ENCODE results near the gene CFDP1. TPM values are rescaled to one million over a fixed set of nuclear protein-coding genes. Genes with fewer than 3 reads are reported as not detected.

CFDP1 gene
- total RNA-seq, 3 donors from 2014 or later (not counting 1 experiment from before 2014, with no cell fraction given): 32.2 to 38.8 (median 32.3) TPM

GRCh38 chr16:75293173-75293572 is 140.1 kb downstream of the CFDP1 start:
- Mint-ChIP-seq H3K27me3 (ENCODE audit: low read depth in 2 of 2) (peaks cover 69 to 93% of the 10 kb centered on the region in 2 donors), H3K36me3 (peaks cover 52% of the 10 kb centered on the region)
- ATAC-seq: no peak

GRCh38 chr16:75292691-75293090 is 140.6 kb downstream of the CFDP1 start:
- Mint-ChIP-seq H3K36me3 (peaks cover 48% of the 10 kb centered on the region), H3K4me1 (peaks cover 13 to 15% of the 10 kb centered on the region in 2 donors)

More at GRCh38 chr16:75293173-75293572, 140.1 kb downstream of the CFDP1 start:
- intact Hi-C loops (cut with micrococcal nuclease): no loop called here
- no peaks in the 10 kb centered on the region for H3K9me3 ChIP-seq (ENCODE audit: control insufficient read depth, insufficient read depth, low read length)
- peaks cover 11% of the 10 kb centered on the region for H3K4me1 ChIP-seq (ENCODE audit: control insufficient read depth, insufficient read depth, low read length)
- no peak for TF ChIP-seq CTCF (IDR thresholded peaks at IDR 0.05)
- H3K9me3 Mint-ChIP-seq: no peaks in the 10 kb centered on the region
- no peak overlapping the region for H3K27ac Mint-ChIP-seq
- no peak overlapping the region for H3K4me3 Mint-ChIP-seq
- H3K4me3 ChIP-seq (ENCODE audit: low read length): no peak overlapping the region
- 92% methylated on average over 4 of the region's 4 CpGs for WGBS (ENCODE audit: insufficient coverage)
- peaks cover 21% of the 10 kb centered on the region for H3K36me3 ChIP-seq (ENCODE audit: control insufficient read depth, insufficient read depth, low read length)
- peaks cover 8% of the 10 kb centered on the region for H3K27me3 ChIP-seq (ENCODE audit: control insufficient read depth, insufficient read depth, low read length)
- no peak overlapping the region for H3K27ac ChIP-seq (ENCODE audit: low read length)
- no peak for DNase-seq
- peaks cover 11% of the 10 kb centered on the region in 2 donors for H3K4me1 Mint-ChIP-seq

DNA sequence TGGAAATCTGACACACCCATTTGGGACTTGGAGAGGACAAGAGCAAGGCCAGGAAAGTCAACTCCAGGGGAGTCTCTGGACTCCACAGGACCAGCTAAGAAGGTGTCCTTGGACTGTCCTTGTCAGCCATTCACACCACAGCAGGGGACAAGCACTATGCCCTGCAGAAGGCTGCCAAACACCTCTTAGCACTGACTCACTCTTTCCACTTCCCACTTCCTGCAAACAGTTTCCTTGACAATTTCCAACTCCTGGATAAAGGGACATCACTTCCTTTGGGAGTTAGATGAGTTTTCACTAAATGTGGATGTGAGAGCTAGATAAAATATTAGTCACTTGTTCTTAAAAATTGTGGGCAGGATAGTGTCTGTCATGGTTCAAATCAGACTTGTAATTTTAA is 144.1 kb downstream of the CFDP1 start:
- Mint-ChIP-seq H3K4me3 (peak overlapping the region; percentile 73), H3K36me3 (peaks cover 33% of the 10 kb centered on the region), H3K27ac (peak overlapping the region in 1 of 2 donors; percentile 72), H3K27me3 (ENCODE audit: low read depth in 2 of 2) (peaks cover 72 to 85% of the 10 kb centered on the region in 2 donors), H3K9me3 (no peaks in the 10 kb centered on the region), H3K4me1 (peaks cover 13 to 22% of the 10 kb centered on the region in 2 donors)
- TF ChIP-seq CTCF (IDR thresholded peaks at IDR 0.05): no peak
- H3K27ac ChIP-seq (ENCODE audit: low read length): no peak overlapping the region
- peaks cover 2% of the 10 kb centered on the region for H3K9me3 ChIP-seq (ENCODE audit: control insufficient read depth, insufficient read depth, low read length)
- ATAC-seq: no peak
- peaks cover 41% of the 10 kb centered on the region for H3K27me3 ChIP-seq (ENCODE audit: control insufficient read depth, insufficient read depth, low read length)
- no peak for DNase-seq
- H3K4me1 ChIP-seq (ENCODE audit: control insufficient read depth, insufficient read depth, low read length): peaks cover 19% of the 10 kb centered on the region
- intact Hi-C loops (cut with micrococcal nuclease): loop anchor here (5.0 kb wide), 1 partner anchor 33 kb away; no protein-coding TSS in a partner anchor
- peaks cover 13% of the 10 kb centered on the region for H3K36me3 ChIP-seq (ENCODE audit: control insufficient read depth, insufficient read depth, low read length)
- no peak overlapping the region for H3K4me3 ChIP-seq (ENCODE audit: low read length)

More at GRCh38 chr16:75292691-75293090, 140.6 kb downstream of the CFDP1 start:
- Mint-ChIP-seq H3K9me3 (no peaks in the 10 kb centered on the region), H3K27me3 (ENCODE audit: low read depth in 2 of 2) (peaks cover 66 to 89% of the 10 kb centered on the region in 2 donors), H3K27ac (no peak overlapping the region), H3K4me3 (no peak overlapping the region)
- H3K9me3 ChIP-seq (ENCODE audit: control insufficient read depth, insufficient read depth, low read length): no peaks in the 10 kb centered on the region
- H3K4me3 ChIP-seq (ENCODE audit: low read length): no peak overlapping the region
- WGBS (ENCODE audit: insufficient coverage): 94% methylated on average over 3 of the region's 3 CpGs
- DNase-seq: no peak
- peaks cover 13% of the 10 kb centered on the region for H3K27me3 ChIP-seq (ENCODE audit: control insufficient read depth, insufficient read depth, low read length)
- H3K36me3 ChIP-seq (ENCODE audit: control insufficient read depth, insufficient read depth, low read length): peaks cover 21% of the 10 kb centered on the region
- ATAC-seq: no peak
- peaks cover 16% of the 10 kb centered on the region for H3K4me1 ChIP-seq (ENCODE audit: control insufficient read depth, insufficient read depth, low read length)
- intact Hi-C loops (cut with micrococcal nuclease): no loop called here
- no peak overlapping the region for H3K27ac ChIP-seq (ENCODE audit: low read length)
- TF ChIP-seq CTCF (IDR thresholded peaks at IDR 0.05): no peak

DNA sequence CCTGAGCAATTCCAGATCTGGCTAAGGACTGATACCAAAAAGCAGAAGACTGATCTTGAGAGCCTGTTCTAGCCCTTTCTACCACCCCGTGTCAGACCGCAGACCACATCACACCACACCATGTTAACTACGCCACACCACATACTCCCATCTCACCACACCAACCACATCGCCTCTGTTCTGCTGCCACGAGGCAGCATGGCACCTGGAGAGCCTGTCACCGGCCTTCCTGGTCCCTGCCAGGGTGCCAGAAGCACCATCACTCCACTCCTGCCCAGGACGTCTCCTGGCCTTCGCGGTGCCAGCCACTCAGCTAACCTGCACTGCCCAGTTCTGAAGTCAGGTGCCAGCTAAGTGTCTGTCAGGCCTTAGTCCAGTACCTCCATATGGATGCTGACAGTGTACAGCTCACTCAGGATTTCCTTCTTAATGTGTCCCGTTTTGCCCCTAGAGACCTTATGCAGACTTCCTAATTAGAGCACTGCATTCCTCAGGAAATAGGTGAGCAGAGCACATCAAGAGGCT is 144.6 kb downstream of the CFDP1 start:
- Mint-ChIP-seq H3K9me3 (no peaks in the 10 kb centered on the region), H3K36me3 (peaks cover 27% of the 10 kb centered on the region), H3K27ac (peak overlapping the region; percentile 72 to 82), H3K4me1 (peaks cover 13 to 22% of the 10 kb centered on the region in 2 donors), H3K27me3 (ENCODE audit: low read depth in 2 of 2) (peaks cover 69 to 84% of the 10 kb centered on the region in 2 donors), H3K4me3 (peak overlapping the region; percentile 73)
- ATAC-seq (peak; percentile 74 to 99 (median 92)), DNase-seq (peak; percentile 66 to 85)
- peaks cover 13% of the 10 kb centered on the region for H3K36me3 ChIP-seq (ENCODE audit: control insufficient read depth, insufficient read depth, low read length)
- peaks cover 43% of the 10 kb centered on the region for H3K27me3 ChIP-seq (ENCODE audit: control insufficient read depth, insufficient read depth, low read length)
- intact Hi-C loops (cut with micrococcal nuclease): loop anchor here (5.0 kb wide), 1 partner anchor 34 kb away; no protein-coding TSS in a partner anchor
- no peak for TF ChIP-seq CTCF (IDR thresholded peaks at IDR 0.05)
- H3K4me3 ChIP-seq (ENCODE audit: low read length): no peak overlapping the region
- H3K4me1 ChIP-seq (ENCODE audit: control insufficient read depth, insufficient read depth, low read length): peaks cover 19% of the 10 kb centered on the region
- H3K27ac ChIP-seq (ENCODE audit: low read length): no peak overlapping the region
- 40% methylated on average over 10 of the region's 10 CpGs for WGBS (ENCODE audit: insufficient coverage)
- H3K9me3 ChIP-seq (ENCODE audit: control insufficient read depth, insufficient read depth, low read length): peaks cover 2% of the 10 kb centered on the region
